ENCODE results near the gene HTRA1. TPM values are rescaled to one million over a fixed set of nuclear protein-coding genes. Genes with fewer than 3 reads are reported as not detected.

Gene HTRA1
- total and polyA plus RNA-seq, 7 donors = 22.7 to 162 (median 119) TPM

- Histone ChIP-seq H3K36me3 (no peaks in the 10 kb centered on the region), H3K9me3 (no peaks in the 10 kb centered on the region), H3K4me3 (no peak overlapping the region), H3K27ac (no peak overlapping the region), H3K4me1 (peaks cover 3 to 45% (median 36%) of the 10 kb centered on the region in 4 donors), H3K27me3 (no peaks in the 10 kb centered on the region)
- TF ChIP-seq POLR2AphosphoS5 (IDR thresholded peaks at IDR 0.05) = no peak
- TF ChIP-seq POLR2A (IDR thresholded peaks at IDR 0.05) = no peak
- TF ChIP-seq CTCF (IDR thresholded peaks at IDR 0.05) = no peak
- TF ChIP-seq EP300 (IDR thresholded peaks at IDR 0.05) = no peak
- intact Hi-C loops (cut with DNase I) = loop anchor here (5.0 kb wide), 1 partner anchor 103 kb away; no protein-coding TSS in a partner anchor
- DNase-seq = no peak
- WGBS, 2 donors = 80 to 88% methylated on average over 11 of the region's 11 CpGs
Measured at GRCh38 chr10:122464586-122464985, 3.2 kb downstream of the HTRA1 start.

GRCh38 chr10:122465401-122466040 is 4.2 kb downstream of the HTRA1 start:
- intact Hi-C loops (cut with DNase I) = no loop called here
- TF ChIP-seq POLR2A (IDR thresholded peaks at IDR 0.05) (no peak), POLR2AphosphoS5 (IDR thresholded peaks at IDR 0.05) (no peak), EP300 (IDR thresholded peaks at IDR 0.05) (no peak), CTCF (IDR thresholded peaks at IDR 0.05) (no peak)
- H3K4me1 ChIP-seq = peaks cover 3 to 41% (median 37%) of the 10 kb centered on the region in 4 donors

GRCh38 chr10:122466951-122467381 is 5.6 kb downstream of the HTRA1 start:
- Histone ChIP-seq H3K4me1 (peaks cover 0 to 36% (median 32%) of the 10 kb centered on the region in 4 donors), H3K27ac (no peak overlapping the region), H3K27me3 (no peaks in the 10 kb centered on the region), H3K36me3 (no peaks in the 10 kb centered on the region), H3K4me3 (no peak overlapping the region), H3K9me3 (no peaks in the 10 kb centered on the region)
- intact Hi-C loops (cut with DNase I) = no loop called here
- no peak for DNase-seq
- TF ChIP-seq CTCF (IDR thresholded peaks at IDR 0.05) (no peak), POLR2AphosphoS5 (IDR thresholded peaks at IDR 0.05) (no peak), POLR2A (IDR thresholded peaks at IDR 0.05) (no peak), EP300 (IDR thresholded peaks at IDR 0.05) (no peak)
- 77 to 83% methylated on average over 8 of the region's 8 CpGs for WGBS, 2 donors

More at GRCh38 chr10:122465401-122466040, 4.2 kb downstream of the HTRA1 start:
- WGBS, 2 donors = 73 to 78% methylated on average over 6 of the region's 6 CpGs
- no peaks in the 10 kb centered on the region for H3K36me3 ChIP-seq
- no peak for DNase-seq
- H3K27ac ChIP-seq = no peak overlapping the region
- no peaks in the 10 kb centered on the region for H3K27me3 ChIP-seq
- no peak overlapping the region for H3K4me3 ChIP-seq
- H3K9me3 ChIP-seq = no peaks in the 10 kb centered on the region

GRCh38 chr10:122467701-122468100 is 6.3 kb downstream of the HTRA1 start:
- 84 to 88% methylated on average over 6 of the region's 6 CpGs for WGBS, 2 donors
- DNase-seq = no peak
- TF ChIP-seq POLR2AphosphoS5 (IDR thresholded peaks at IDR 0.05) = no peak
- no peak for TF ChIP-seq POLR2A (IDR thresholded peaks at IDR 0.05)
- TF ChIP-seq CTCF (IDR thresholded peaks at IDR 0.05) = no peak
- TF ChIP-seq EP300 (IDR thresholded peaks at IDR 0.05) = no peak
- no peak overlapping the region for H3K4me3 ChIP-seq
- no peaks in the 10 kb centered on the region for H3K36me3 ChIP-seq
- intact Hi-C loops (cut with DNase I) = no loop called here
- H3K4me1 ChIP-seq = peaks cover 0 to 35% (median 32%) of the 10 kb centered on the region in 4 donors
- H3K9me3 ChIP-seq = no peaks in the 10 kb centered on the region
- H3K27me3 ChIP-seq = no peaks in the 10 kb centered on the region
- H3K27ac ChIP-seq = no peak overlapping the region

Measured in sigmoid colon (tissue), 7 donors.